Testis (tissue), 2 donors: Measurements from ENCODE around the gene VANGL2.

Source experiments
- POLR2A ChIP-seq: fragments of 450-650 bp; IDR thresholded peaks from one replicate; pipeline ENCODE4 v1.6.1; 2017; ENCODE audit warnings: antibody characterized with exemption, mild to moderate bottlenecking, moderate library complexity
- TF ChIP-seq, protein P1 (sequence below), 3 experiments: fragments of 450-650 bp in 2 of 3; fragments of 200-600 bp in 1 of 3; sonication (generic) in 1 of 3; IDR thresholded peaks; one replicate each; pipeline ENCODE4 v1.5.1; 2016 to 2019; ENCODE audit warnings: antibody characterized with exemption in 3 of 3, mild to moderate bottlenecking in 2 of 3, moderate library complexity in 1 of 3

DNA sequence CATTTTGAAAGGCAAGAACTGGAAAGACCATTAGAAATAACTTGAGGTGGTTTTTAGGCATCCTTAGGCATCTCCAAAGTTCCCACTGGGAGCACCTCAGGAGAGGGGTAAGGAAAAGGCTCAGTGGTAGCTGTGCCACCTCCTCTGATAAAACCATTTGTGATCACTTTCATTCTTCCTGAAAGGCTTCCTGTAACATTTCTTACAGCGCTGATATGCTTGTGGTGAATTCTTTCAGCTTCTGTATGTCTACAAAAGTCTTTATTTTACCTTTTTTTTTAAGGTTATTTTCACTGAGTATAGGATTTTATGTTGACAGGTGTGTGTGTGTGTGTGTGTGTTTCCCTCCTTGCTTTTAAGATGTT is 54.8 kb downstream of the VANGL2 start:
- no peak for TF ChIP-seq POLR2A
- TF ChIP-seq, protein P1, sequence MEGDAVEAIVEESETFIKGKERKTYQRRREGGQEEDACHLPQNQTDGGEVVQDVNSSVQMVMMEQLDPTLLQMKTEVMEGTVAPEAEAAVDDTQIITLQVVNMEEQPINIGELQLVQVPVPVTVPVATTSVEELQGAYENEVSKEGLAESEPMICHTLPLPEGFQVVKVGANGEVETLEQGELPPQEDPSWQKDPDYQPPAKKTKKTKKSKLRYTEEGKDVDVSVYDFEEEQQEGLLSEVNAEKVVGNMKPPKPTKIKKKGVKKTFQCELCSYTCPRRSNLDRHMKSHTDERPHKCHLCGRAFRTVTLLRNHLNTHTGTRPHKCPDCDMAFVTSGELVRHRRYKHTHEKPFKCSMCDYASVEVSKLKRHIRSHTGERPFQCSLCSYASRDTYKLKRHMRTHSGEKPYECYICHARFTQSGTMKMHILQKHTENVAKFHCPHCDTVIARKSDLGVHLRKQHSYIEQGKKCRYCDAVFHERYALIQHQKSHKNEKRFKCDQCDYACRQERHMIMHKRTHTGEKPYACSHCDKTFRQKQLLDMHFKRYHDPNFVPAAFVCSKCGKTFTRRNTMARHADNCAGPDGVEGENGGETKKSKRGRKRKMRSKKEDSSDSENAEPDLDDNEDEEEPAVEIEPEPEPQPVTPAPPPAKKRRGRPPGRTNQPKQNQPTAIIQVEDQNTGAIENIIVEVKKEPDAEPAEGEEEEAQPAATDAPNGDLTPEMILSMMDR (IDR thresholded peaks at IDR 0.05) = no peak
